ENCODE data around the gene SMG1. TPM values are rescaled to one million over a fixed set of nuclear protein-coding genes. Genes with fewer than 3 reads are reported as not detected.

SMG1 gene
- total and polyA plus RNA-seq, 2 of the 13 experiments (the other 11 are each of a cell fraction or from before 2014, with no cell fraction given) = 48.7 to 53.7 TPM

GRCh38 chr16:18801145-18801972, 124.8 kb downstream of the SMG1 start, which contains the start of gene ARL6IP1 (continued):
- peak in 1 of 2 experiments; percentile 86 for TF ChIP-seq NR2F1 (CRISPR knock-in tag; IDR thresholded peaks at IDR 0.05)
- no peak for TF ChIP-seq LCORL (IDR thresholded peaks at IDR 0.05)
- TF ChIP-seq LCORL (CRISPR knock-in tag; IDR thresholded peaks at IDR 0.05) = peak; percentile 99
- TF ChIP-seq, protein P1, sequence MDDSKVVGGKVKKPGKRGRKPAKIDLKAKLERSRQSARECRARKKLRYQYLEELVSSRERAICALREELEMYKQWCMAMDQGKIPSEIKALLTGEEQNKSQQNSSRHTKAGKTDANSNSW (CRISPR knock-in tag; IDR thresholded peaks at IDR 0.05; ENCODE audit: borderline replicate concordance) = peak; percentile 69; the same call in 1 of the 2 replicates
- no peak for TF ChIP-seq NR3C1 (CRISPR knock-in tag; IDR thresholded peaks at IDR 0.05)
- TF ChIP-seq ATAD3A (CRISPR knock-in tag; IDR thresholded peaks at IDR 0.05) = peak; percentile 93; the same call in 1 of the 2 replicates
- TF ChIP-seq TCF7 (IDR thresholded peaks at IDR 0.05; ENCODE audit: low read depth) = 0 out of 2 replicates have a peak, but pooled peaks have one; percentile 20
- peak; percentile 9; the same call in 1 of the 2 replicates for TF ChIP-seq ZSCAN22 (CRISPR knock-in tag; IDR thresholded peaks at IDR 0.05)
- TF ChIP-seq, protein P2, sequence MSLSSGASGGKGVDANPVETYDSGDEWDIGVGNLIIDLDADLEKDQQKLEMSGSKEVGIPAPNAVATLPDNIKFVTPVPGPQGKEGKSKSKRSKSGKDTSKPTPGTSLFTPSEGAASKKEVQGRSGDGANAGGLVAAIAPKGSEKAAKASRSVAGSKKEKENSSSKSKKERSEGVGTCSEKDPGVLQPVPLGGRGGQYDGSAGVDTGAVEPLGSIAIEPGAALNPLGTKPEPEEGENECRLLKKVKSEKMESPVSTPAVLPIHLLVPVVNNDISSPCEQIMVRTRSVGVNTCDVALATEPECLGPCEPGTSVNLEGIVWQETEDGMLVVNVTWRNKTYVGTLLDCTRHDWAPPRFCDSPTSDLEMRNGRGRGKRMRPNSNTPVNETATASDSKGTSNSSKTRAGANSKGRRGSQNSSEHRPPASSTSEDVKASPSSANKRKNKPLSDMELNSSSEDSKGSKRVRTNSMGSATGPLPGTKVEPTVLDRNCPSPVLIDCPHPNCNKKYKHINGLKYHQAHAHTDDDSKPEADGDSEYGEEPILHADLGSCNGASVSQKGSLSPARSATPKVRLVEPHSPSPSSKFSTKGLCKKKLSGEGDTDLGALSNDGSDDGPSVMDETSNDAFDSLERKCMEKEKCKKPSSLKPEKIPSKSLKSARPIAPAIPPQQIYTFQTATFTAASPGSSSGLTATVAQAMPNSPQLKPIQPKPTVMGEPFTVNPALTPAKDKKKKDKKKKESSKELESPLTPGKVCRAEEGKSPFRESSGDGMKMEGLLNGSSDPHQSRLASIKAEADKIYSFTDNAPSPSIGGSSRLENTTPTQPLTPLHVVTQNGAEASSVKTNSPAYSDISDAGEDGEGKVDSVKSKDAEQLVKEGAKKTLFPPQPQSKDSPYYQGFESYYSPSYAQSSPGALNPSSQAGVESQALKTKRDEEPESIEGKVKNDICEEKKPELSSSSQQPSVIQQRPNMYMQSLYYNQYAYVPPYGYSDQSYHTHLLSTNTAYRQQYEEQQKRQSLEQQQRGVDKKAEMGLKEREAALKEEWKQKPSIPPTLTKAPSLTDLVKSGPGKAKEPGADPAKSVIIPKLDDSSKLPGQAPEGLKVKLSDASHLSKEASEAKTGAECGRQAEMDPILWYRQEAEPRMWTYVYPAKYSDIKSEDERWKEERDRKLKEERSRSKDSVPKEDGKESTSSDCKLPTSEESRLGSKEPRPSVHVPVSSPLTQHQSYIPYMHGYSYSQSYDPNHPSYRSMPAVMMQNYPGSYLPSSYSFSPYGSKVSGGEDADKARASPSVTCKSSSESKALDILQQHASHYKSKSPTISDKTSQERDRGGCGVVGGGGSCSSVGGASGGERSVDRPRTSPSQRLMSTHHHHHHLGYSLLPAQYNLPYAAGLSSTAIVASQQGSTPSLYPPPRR (CRISPR knock-in tag; IDR thresholded peaks at IDR 0.05; ENCODE audit: borderline replicate concordance) = peak; percentile 94
- TF ChIP-seq, protein P3, sequence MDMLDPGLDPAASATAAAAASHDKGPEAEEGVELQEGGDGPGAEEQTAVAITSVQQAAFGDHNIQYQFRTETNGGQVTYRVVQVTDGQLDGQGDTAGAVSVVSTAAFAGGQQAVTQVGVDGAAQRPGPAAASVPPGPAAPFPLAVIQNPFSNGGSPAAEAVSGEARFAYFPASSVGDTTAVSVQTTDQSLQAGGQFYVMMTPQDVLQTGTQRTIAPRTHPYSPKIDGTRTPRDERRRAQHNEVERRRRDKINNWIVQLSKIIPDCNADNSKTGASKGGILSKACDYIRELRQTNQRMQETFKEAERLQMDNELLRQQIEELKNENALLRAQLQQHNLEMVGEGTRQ (IDR thresholded peaks at IDR 0.05; ENCODE audit: low read depth, low read length) = 0 out of 2 replicates have a peak, but pooled peaks have one; percentile 10
- TF ChIP-seq, protein P3 (CRISPR knock-in tag; IDR thresholded peaks at IDR 0.05; ENCODE audit: borderline replicate concordance) = peak; percentile 52; the same call in 1 of the 2 replicates
- peak; percentile 95 for TF ChIP-seq ZNF451 (CRISPR knock-in tag; IDR thresholded peaks at IDR 0.05)
- peak; percentile 99 for TF ChIP-seq ZNF670 (CRISPR knock-in tag; IDR thresholded peaks at IDR 0.05; ENCODE audit: borderline replicate concordance)
- TF ChIP-seq PLRG1 (conservative IDR thresholded peaks at IDR 0.05) = no peak
- TF ChIP-seq MTERF4 (CRISPR knock-in tag; IDR thresholded peaks at IDR 0.05) = no peak; the same call in 1 of the 2 replicates
- peak; percentile 87 for TF ChIP-seq ZNF232 (CRISPR knock-in tag; IDR thresholded peaks at IDR 0.05; ENCODE audit: borderline replicate concordance)
- TF ChIP-seq, protein P4, sequence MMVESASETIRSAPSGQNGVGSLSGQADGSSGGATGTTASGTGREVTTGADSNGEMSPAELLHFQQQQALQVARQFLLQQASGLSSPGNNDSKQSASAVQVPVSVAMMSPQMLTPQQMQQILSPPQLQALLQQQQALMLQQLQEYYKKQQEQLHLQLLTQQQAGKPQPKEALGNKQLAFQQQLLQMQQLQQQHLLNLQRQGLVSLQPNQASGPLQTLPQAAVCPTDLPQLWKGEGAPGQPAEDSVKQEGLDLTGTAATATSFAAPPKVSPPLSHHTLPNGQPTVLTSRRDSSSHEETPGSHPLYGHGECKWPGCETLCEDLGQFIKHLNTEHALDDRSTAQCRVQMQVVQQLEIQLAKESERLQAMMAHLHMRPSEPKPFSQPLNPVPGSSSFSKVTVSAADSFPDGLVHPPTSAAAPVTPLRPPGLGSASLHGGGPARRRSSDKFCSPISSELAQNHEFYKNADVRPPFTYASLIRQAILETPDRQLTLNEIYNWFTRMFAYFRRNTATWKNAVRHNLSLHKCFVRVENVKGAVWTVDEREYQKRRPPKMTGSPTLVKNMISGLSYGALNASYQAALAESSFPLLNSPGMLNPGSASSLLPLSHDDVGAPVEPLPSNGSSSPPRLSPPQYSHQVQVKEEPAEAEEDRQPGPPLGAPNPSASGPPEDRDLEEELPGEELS (CRISPR knock-in tag; IDR thresholded peaks at IDR 0.05) = peak; percentile 81
- peak; percentile 99 for TF ChIP-seq CBFB (CRISPR knock-in tag; IDR thresholded peaks at IDR 0.05)
- TF ChIP-seq SIX4 (CRISPR knock-in tag; IDR thresholded peaks at IDR 0.05) = peak; percentile 59
